ENCODE measurements around the gene TRAF5.

Gene TRAF5

GRCh38 chr1:211355873-211356272 lies 29.2 kb downstream of the TRAF5 start:
- Histone ChIP-seq H3K36me3 (ENCODE audit: low read length) (no peaks in the 10 kb centered on the region), H3K9me2 (replicated peaks; ENCODE audit: insufficient read depth, low read length) (no peaks in the 10 kb centered on the region), H3K4me3 (ENCODE audit: insufficient read depth, low read length, poor library complexity, severe bottlenecking) (no peak overlapping the region), H3K27ac (ENCODE audit: low read depth, low read length) (no peak overlapping the region), H2AFZ (ENCODE audit: low read depth, low read length, severe bottlenecking) (no peak overlapping the region), H3K4me2 (ENCODE audit: low read depth, low read length, poor library complexity, severe bottlenecking) (no peak overlapping the region), H3K9me3 (ENCODE audit: insufficient read depth, low read length) (peaks cover 5% of the 10 kb centered on the region; the same call in 1 of the 2 replicates), H4K20me1 (ENCODE audit: low read depth, low read length) (no peaks in the 10 kb centered on the region), H3F3A (ENCODE audit: insufficient read depth) (no peaks in the 10 kb centered on the region), H3K9ac (ENCODE audit: low read length) (no peak overlapping the region), H3K27me3 (ENCODE audit: low read length) (no peaks in the 10 kb centered on the region), H3K79me2 (ENCODE audit: insufficient read depth, low read length) (0 out of 2 replicates have a peak, but pooled peaks cover 4% of the 10 kb centered on the region)
- no peak for TF ChIP-seq EZH2phosphoT487 (conservative IDR thresholded peaks at IDR 0.05; ENCODE audit: low read length)
- TF ChIP-seq, protein P1, sequence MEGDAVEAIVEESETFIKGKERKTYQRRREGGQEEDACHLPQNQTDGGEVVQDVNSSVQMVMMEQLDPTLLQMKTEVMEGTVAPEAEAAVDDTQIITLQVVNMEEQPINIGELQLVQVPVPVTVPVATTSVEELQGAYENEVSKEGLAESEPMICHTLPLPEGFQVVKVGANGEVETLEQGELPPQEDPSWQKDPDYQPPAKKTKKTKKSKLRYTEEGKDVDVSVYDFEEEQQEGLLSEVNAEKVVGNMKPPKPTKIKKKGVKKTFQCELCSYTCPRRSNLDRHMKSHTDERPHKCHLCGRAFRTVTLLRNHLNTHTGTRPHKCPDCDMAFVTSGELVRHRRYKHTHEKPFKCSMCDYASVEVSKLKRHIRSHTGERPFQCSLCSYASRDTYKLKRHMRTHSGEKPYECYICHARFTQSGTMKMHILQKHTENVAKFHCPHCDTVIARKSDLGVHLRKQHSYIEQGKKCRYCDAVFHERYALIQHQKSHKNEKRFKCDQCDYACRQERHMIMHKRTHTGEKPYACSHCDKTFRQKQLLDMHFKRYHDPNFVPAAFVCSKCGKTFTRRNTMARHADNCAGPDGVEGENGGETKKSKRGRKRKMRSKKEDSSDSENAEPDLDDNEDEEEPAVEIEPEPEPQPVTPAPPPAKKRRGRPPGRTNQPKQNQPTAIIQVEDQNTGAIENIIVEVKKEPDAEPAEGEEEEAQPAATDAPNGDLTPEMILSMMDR (IDR thresholded peaks at IDR 0.05; ENCODE audit: insufficient read depth, low read length, poor library complexity, severe bottlenecking): no peak

- TF ChIP-seq, protein P1 (IDR thresholded peaks at IDR 0.05; ENCODE audit: insufficient read depth, low read length, poor library complexity, severe bottlenecking): no peak
- TF ChIP-seq EZH2phosphoT487 (conservative IDR thresholded peaks at IDR 0.05; ENCODE audit: low read length): no peak
- Histone ChIP-seq H3K4me3 (ENCODE audit: insufficient read depth, low read length, poor library complexity, severe bottlenecking) (no peak overlapping the region), H3K27me3 (ENCODE audit: low read length) (no peaks in the 10 kb centered on the region), H3K36me3 (ENCODE audit: low read length) (no peaks in the 10 kb centered on the region), H3K27ac (ENCODE audit: low read depth, low read length) (no peak overlapping the region), H3K9me3 (ENCODE audit: insufficient read depth, low read length) (peaks cover 2% of the 10 kb centered on the region; the same call in 1 of the 2 replicates), H3K9ac (ENCODE audit: low read length) (no peak overlapping the region), H3K9me2 (replicated peaks; ENCODE audit: insufficient read depth, low read length) (no peaks in the 10 kb centered on the region), H3K79me2 (ENCODE audit: insufficient read depth, low read length) (0 out of 2 replicates have a peak, but pooled peaks cover 4% of the 10 kb centered on the region), H2AFZ (ENCODE audit: low read depth, low read length, severe bottlenecking) (no peak overlapping the region), H4K20me1 (ENCODE audit: low read depth, low read length) (no peaks in the 10 kb centered on the region), H3K4me2 (ENCODE audit: low read depth, low read length, poor library complexity, severe bottlenecking) (no peak overlapping the region), H3F3A (ENCODE audit: insufficient read depth) (no peaks in the 10 kb centered on the region)
Measured at GRCh38 chr1:211356723-211357407, 30.2 kb downstream of the TRAF5 start.

- TF ChIP-seq EZH2phosphoT487 (conservative IDR thresholded peaks at IDR 0.05; ENCODE audit: low read length): no peak
- TF ChIP-seq, protein P1 (IDR thresholded peaks at IDR 0.05; ENCODE audit: insufficient read depth, low read length, poor library complexity, severe bottlenecking): no peak
- Histone ChIP-seq H3K79me2 (ENCODE audit: insufficient read depth, low read length) (no peaks in the 10 kb centered on the region), H4K20me1 (ENCODE audit: low read depth, low read length) (no peaks in the 10 kb centered on the region), H3K9me2 (replicated peaks; ENCODE audit: insufficient read depth, low read length) (no peaks in the 10 kb centered on the region), H3K36me3 (ENCODE audit: low read length) (no peaks in the 10 kb centered on the region), H2AFZ (ENCODE audit: low read depth, low read length, severe bottlenecking) (no peak overlapping the region), H3F3A (ENCODE audit: insufficient read depth) (no peaks in the 10 kb centered on the region), H3K9me3 (ENCODE audit: insufficient read depth, low read length) (no peaks in the 10 kb centered on the region), H3K4me2 (ENCODE audit: low read depth, low read length, poor library complexity, severe bottlenecking) (no peak overlapping the region), H3K27me3 (ENCODE audit: low read length) (no peaks in the 10 kb centered on the region), H3K27ac (ENCODE audit: low read depth, low read length) (no peak overlapping the region), H3K4me3 (ENCODE audit: insufficient read depth, low read length, poor library complexity, severe bottlenecking) (no peak overlapping the region), H3K9ac (ENCODE audit: low read length) (no peak overlapping the region)
Measured at GRCh38 chr1:211358685-211359084, 32.1 kb downstream of the TRAF5 start.
